ENCODE measurements around the gene SYT14.

GRCh38 chr1:210185063-210185462, 247.0 kb downstream of the SYT14 start:
- TF ChIP-seq CTCF (IDR thresholded peaks at IDR 0.05) (no peak), POLR2AphosphoS5 (IDR thresholded peaks at IDR 0.05; ENCODE audit: insufficient read depth in 1 of 2, low read depth in 1 of 2) (no peak), POLR2A (IDR thresholded peaks at IDR 0.05) (no peak)

All from vagina (tissue), 2 donors.